Measurements from ENCODE around the gene SEMA3F.

Gene SEMA3F

DNA sequence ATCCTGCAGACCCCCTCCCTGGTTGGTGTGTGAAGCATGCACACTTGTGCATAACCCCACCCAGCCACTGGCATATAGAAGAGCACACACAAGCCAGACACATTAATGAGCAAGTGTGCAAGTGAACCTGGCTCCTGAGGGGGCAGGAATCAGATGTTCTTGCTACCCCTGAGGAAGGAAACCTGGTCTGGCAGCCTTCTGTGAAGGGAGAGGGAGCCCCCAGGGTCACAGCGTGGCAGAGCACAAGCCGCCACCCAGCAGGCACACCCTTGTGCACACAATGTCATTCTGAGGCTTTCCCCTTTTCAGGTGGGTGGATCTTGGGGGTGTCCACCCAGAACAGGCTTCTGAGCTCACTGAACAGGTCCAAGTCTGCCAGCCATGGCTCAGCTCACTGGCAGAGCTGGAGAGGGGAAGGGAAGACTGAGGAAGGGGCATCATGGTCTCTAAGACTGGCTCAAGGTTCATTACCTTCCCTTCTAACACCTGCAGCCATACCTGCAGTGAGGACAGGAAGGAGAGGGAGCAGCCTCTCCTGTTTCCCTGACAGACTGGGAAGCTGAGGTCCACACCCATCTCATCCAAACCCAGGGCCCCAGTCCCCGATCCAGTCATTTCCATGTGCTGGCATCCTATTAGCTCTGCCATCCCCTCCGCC, 31.6 kb upstream of the SEMA3F start:
- no peak overlapping the region for H3K4me3 ChIP-seq (ENCODE audit: low read depth in 1 of 2, low read length in 2 of 2)
- peaks cover 21% of the 10 kb centered on the region for H3K36me3 ChIP-seq (ENCODE audit: insufficient read depth, low read length)
- H3K4me1 ChIP-seq (ENCODE audit: insufficient read depth, low read length): peaks cover 26% of the 10 kb centered on the region
- no peak overlapping the region for H3K9ac ChIP-seq (ENCODE audit: low read length)
- no peak overlapping the region for H3K27ac ChIP-seq (ENCODE audit: low read depth, low read length)
- H3K27me3 ChIP-seq (ENCODE audit: control insufficient read depth in 1 of 2, insufficient read depth in 2 of 2, low read length in 2 of 2): no peaks in the 10 kb centered on the region
- no peaks in the 10 kb centered on the region for H3K9me3 ChIP-seq (ENCODE audit: low read length)

DNA sequence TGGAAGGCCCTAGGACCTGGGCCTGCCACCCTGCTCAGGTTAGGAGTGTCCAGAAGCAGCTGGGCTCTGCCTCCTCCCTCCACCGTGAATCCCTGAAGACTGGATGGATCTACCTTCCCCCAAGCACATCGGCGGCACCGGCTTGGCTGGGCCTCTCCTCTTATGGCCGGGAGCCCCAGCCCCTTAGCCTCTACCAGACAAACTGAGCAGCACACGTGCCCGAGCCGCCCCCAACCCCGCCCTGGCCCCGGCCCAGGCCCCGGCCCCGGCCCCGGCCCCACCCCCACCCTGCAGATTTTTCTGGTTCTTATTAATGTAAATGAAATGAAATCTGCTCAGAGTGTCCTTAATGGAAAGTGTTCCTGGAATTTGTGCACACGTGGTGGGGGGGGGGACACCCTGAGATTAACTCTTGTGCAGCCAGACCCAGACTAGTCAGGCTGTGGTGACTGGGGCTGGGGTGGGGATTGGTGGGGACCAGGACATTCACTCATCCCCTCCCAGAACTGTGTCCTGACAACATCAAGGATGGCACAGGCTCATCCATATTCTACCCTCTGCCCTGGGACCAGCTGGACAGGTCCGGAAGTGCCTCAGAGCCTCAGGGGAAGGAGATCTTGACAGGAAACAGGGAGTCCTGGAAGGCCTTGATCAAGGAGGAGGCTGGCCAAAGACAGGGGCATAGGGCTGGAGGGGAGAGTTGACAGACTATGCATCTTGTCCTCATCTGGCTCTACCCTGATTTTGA, 30.9 kb upstream of the SEMA3F start:
- no peak overlapping the region for H3K27ac ChIP-seq (ENCODE audit: low read depth, low read length)
- H3K27me3 ChIP-seq (ENCODE audit: control insufficient read depth in 1 of 2, insufficient read depth in 2 of 2, low read length in 2 of 2): no peaks in the 10 kb centered on the region
- peaks cover 26% of the 10 kb centered on the region for H3K4me1 ChIP-seq (ENCODE audit: insufficient read depth, low read length)
- peaks cover 16% of the 10 kb centered on the region for H3K36me3 ChIP-seq (ENCODE audit: insufficient read depth, low read length)
- no peaks in the 10 kb centered on the region for H3K9me3 ChIP-seq (ENCODE audit: low read length)
- no peak overlapping the region for H3K9ac ChIP-seq (ENCODE audit: low read length)
- no peak overlapping the region for H3K4me3 ChIP-seq (ENCODE audit: low read depth in 1 of 2, low read length in 2 of 2)

DNA sequence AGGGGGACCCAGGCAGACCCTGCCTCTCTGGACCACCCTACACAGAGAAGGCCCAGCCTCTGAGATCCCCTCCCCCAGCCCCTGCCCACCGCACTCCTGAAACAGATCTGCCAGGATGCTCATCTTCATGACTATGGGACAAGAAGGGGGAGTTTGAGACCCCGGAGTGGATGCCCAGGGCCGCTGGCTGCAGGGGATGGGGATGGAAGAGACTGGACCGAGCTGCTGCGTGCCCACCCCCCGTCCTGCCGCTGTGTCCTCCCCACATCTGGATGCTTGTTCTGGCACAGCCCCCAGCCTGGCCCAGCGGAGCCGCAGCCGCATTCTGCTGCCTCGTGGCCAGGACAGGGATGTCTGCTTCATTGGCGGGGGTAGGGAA, 30.3 kb upstream of the SEMA3F start:
- H3K27ac ChIP-seq (ENCODE audit: low read depth, low read length): no peak overlapping the region
- no peaks in the 10 kb centered on the region for H3K9me3 ChIP-seq (ENCODE audit: low read length)
- H3K4me1 ChIP-seq (ENCODE audit: insufficient read depth, low read length): peaks cover 26% of the 10 kb centered on the region
- H3K9ac ChIP-seq (ENCODE audit: low read length): no peak overlapping the region
- H3K4me3 ChIP-seq (ENCODE audit: low read depth in 1 of 2, low read length in 2 of 2): no peak overlapping the region
- peaks cover 14% of the 10 kb centered on the region for H3K36me3 ChIP-seq (ENCODE audit: insufficient read depth, low read length)
- H3K27me3 ChIP-seq (ENCODE audit: control insufficient read depth in 1 of 2, insufficient read depth in 2 of 2, low read length in 2 of 2): no peaks in the 10 kb centered on the region

DNA sequence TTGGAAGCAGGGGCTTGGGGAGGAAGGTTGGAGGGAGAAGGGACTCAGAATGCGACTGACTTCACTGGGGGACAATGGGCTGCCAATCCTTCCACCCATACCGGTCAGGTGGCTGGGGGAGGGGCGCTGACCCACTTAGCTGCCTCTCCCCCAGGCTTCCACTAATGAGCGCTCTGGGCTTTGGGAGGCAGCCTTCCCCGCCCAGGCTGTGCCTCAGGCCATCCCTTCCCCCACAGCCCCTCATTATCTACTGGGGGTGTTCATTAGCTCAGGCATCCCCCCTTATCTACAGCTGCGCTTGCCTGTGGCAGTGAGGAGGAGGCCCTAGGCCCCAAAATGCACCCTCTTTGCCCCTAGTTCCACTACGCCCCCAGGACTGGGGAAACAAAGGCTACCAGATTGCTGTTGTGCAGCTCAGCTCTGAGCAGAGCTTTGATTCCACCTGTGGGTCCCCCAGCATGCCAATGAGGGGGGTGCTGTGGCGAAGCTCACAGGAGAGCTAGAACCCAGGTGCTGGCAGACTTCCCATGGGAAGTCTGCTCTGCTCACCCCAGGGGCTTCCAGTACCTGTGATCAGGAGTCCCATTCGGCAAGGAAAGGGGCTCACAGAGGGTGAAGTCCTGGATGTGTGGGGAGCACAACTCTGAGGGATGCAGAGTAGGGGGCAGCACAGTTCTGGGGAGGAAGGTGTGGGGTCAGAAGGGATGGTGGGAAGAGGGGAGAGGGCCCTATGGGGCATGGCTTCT, 29.4 kb upstream of the SEMA3F start:
- Histone ChIP-seq H3K36me3 (ENCODE audit: insufficient read depth, low read length) (peaks cover 5% of the 10 kb centered on the region), H3K4me3 (ENCODE audit: low read depth in 1 of 2, low read length in 2 of 2) (no peak overlapping the region), H3K9me3 (ENCODE audit: low read length) (no peaks in the 10 kb centered on the region), H3K27ac (ENCODE audit: low read depth, low read length) (no peak overlapping the region), H3K9ac (ENCODE audit: low read length) (no peak overlapping the region), H3K4me1 (ENCODE audit: insufficient read depth, low read length) (peaks cover 26% of the 10 kb centered on the region), H3K27me3 (ENCODE audit: control insufficient read depth in 1 of 2, insufficient read depth in 2 of 2, low read length in 2 of 2) (no peaks in the 10 kb centered on the region)

DNA sequence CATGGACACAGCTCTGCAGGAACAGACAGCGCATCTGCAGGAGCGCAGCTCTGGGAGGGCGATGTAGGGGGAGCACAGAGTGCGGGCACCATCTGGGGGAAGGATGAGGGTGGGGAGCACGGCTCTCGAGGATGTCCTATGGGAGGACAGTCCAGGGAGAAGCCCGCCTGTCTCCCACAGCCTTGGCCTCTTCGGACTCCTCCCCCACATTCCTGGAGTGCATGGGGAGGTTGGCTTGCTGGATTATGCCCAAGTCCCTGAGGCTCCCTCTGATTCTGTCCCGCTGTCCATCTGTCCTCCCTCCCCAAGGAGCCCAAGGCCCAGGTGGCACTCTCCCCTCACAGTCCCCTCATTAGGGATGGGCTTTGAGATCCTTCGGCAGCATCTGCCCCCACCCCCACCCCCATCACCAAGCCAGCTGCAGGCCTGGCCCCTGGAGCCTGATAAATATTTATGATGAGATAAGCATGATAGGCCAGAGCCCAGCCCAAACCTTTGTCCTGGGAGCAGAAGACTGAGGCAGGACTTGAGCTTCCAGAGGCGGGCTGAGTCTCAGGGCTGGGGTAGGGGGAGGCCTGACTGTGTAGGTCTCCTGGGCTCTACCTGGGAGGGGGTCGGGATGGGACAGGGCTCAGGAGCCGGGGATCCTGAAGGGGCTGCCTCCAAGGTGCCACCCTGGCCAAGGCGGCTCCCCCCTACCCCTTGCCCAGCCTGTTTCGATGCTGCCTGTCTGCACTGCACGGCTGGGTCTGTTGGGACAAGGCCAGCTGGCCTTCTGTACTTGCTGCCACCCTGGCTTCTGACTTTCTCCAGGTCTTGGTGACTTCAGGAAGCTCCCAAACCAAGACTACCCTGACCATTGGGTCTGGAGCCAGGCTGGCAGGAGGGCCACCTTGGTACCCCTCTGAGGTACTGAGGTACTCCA, 28.6 kb upstream of the SEMA3F start:
- no peaks in the 10 kb centered on the region for H3K36me3 ChIP-seq (ENCODE audit: insufficient read depth, low read length)
- H3K4me1 ChIP-seq (ENCODE audit: insufficient read depth, low read length): peaks cover 26% of the 10 kb centered on the region
- H3K9me3 ChIP-seq (ENCODE audit: low read length): no peaks in the 10 kb centered on the region
- no peak overlapping the region for H3K27ac ChIP-seq (ENCODE audit: low read depth, low read length)
- H3K27me3 ChIP-seq (ENCODE audit: control insufficient read depth in 1 of 2, insufficient read depth in 2 of 2, low read length in 2 of 2): no peaks in the 10 kb centered on the region
- H3K9ac ChIP-seq (ENCODE audit: low read length): no peak overlapping the region
- no peak overlapping the region for H3K4me3 ChIP-seq (ENCODE audit: low read depth in 1 of 2, low read length in 2 of 2)

DNA sequence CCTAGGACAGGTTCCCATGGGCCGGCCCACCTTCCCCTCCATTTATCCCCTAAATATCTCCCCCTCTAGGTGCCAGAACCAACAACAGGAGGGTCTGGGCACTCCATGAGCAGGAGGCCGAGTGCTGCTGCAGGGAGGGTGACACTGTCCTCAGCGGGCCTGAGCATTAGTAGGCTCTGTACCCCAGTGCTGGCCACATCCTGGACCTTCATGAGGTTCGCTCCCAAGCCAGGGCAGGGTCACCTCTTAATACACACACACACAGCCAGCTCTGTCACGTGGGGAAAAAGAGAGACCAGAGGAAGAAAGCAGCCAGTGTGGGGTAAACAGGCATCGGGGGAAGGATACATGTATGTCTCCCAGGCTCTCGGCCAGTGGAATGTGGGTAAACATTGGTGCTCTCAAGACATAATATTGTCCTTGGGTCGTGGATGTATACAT, 27.9 kb upstream of the SEMA3F start:
- peaks cover 26% of the 10 kb centered on the region for H3K4me1 ChIP-seq (ENCODE audit: insufficient read depth, low read length)
- no peaks in the 10 kb centered on the region for H3K36me3 ChIP-seq (ENCODE audit: insufficient read depth, low read length)
- no peak overlapping the region for H3K9ac ChIP-seq (ENCODE audit: low read length)
- H3K27me3 ChIP-seq (ENCODE audit: control insufficient read depth in 1 of 2, insufficient read depth in 2 of 2, low read length in 2 of 2): no peaks in the 10 kb centered on the region
- no peak overlapping the region for H3K4me3 ChIP-seq (ENCODE audit: low read depth in 1 of 2, low read length in 2 of 2)
- no peak overlapping the region for H3K27ac ChIP-seq (ENCODE audit: low read depth, low read length)
- no peaks in the 10 kb centered on the region for H3K9me3 ChIP-seq (ENCODE audit: low read length)

DNA sequence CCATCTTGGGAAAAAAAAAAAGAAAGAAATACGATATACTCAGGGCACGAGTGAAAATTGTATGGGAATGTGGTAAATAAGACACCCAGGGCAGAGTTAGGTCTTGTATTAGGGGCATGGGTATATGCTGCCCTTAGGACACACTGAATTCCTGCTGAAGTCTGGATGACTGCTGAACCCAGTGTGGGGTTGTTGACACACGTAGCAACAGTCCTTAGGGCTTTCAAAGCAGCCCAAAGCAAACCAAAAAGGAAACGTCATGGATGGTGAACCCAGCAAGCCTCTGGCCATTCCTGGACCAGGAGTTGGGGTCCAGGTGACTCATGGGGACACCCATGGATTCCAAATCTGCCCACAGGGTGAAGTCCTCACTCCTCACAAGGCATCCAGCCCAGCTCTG, 27.1 kb upstream of the SEMA3F start:
- H3K4me3 ChIP-seq (ENCODE audit: low read depth in 1 of 2, low read length in 2 of 2): no peak overlapping the region
- no peaks in the 10 kb centered on the region for H3K36me3 ChIP-seq (ENCODE audit: insufficient read depth, low read length)
- H3K27ac ChIP-seq (ENCODE audit: low read depth, low read length): no peak overlapping the region
- no peaks in the 10 kb centered on the region for H3K9me3 ChIP-seq (ENCODE audit: low read length)
- H3K9ac ChIP-seq (ENCODE audit: low read length): no peak overlapping the region
- no peaks in the 10 kb centered on the region for H3K27me3 ChIP-seq (ENCODE audit: control insufficient read depth in 1 of 2, insufficient read depth in 2 of 2, low read length in 2 of 2)
- peaks cover 26% of the 10 kb centered on the region for H3K4me1 ChIP-seq (ENCODE audit: insufficient read depth, low read length)

DNA sequence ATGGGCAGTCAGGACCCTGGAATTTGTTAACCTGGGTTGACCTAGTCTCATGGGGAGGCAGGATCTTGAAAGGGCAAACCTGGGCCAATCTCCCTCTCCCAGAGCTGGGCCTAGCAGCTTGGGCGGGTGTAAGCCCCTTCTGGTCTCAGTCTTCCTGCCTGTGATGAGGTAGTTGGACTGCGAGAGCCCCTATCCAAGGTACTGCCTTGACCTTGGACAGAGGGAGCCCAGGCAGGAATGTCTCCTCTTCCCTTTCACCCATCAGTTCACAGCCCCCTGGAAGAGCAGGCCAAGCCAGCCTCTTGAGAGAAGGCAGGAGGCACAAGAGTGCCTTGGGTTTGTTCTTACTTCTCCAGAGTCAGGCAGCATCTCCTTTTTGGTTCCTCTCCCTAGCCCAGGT, 24.7 kb upstream of the SEMA3F start:
- Histone ChIP-seq H3K4me1 (ENCODE audit: insufficient read depth, low read length) (peaks cover 20% of the 10 kb centered on the region), H3K27me3 (ENCODE audit: control insufficient read depth in 1 of 2, insufficient read depth in 2 of 2, low read length in 2 of 2) (no peaks in the 10 kb centered on the region), H3K9ac (ENCODE audit: low read length) (no peak overlapping the region), H3K9me3 (ENCODE audit: low read length) (no peaks in the 10 kb centered on the region), H3K27ac (ENCODE audit: low read depth, low read length) (no peak overlapping the region), H3K4me3 (ENCODE audit: low read depth in 1 of 2, low read length in 2 of 2) (no peak overlapping the region), H3K36me3 (ENCODE audit: insufficient read depth, low read length) (no peaks in the 10 kb centered on the region)

DNA sequence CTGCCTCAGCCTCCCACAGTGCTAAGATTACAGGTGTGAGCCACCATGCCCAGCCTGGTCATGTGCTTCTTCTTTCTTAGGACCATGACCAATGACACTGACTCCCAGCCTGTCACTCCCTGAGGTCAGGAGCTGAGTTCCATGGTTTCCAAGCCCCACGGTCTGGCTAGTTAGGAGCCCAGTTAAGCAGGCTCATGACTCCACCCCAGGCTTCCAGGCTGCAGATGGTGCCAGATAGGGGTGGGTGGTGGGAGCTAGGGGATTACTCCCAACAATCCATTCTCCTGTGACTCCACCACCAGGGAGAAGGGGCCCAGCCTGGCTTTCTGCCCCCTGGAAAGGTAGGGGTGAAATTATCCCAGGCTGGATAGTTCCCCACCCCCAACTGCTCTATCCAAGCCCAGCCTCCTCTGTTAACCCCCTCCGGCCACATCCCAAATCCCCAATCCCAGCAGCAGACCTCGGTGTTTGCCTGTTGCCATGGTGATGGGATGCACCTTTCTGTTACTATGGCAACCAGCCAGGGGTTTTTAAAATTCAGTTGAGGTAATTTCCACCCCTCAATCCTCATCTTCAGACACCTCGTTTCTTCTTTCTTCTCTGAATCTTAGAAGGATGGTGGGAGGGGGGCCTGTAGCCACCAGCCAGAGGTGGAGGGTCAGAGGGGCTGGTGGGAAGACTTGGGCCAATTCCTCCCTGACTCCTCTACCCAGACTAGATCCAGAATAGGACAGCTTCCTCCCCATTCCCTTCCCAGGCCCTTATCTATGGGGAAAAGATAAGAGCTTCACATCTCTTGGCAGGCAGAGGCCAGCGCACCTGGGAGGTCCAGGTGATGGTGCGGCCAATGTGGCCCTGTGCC, 22.5 kb upstream of the SEMA3F start:
- Histone ChIP-seq H3K9me3 (ENCODE audit: low read length) (no peaks in the 10 kb centered on the region), H3K27ac (ENCODE audit: low read depth, low read length) (no peak overlapping the region), H3K36me3 (ENCODE audit: insufficient read depth, low read length) (no peaks in the 10 kb centered on the region), H3K4me1 (ENCODE audit: insufficient read depth, low read length) (no peaks in the 10 kb centered on the region), H3K9ac (ENCODE audit: low read length) (no peak overlapping the region), H3K27me3 (ENCODE audit: control insufficient read depth in 1 of 2, insufficient read depth in 2 of 2, low read length in 2 of 2) (no peaks in the 10 kb centered on the region), H3K4me3 (ENCODE audit: low read depth in 1 of 2, low read length in 2 of 2) (no peak overlapping the region)

DNA sequence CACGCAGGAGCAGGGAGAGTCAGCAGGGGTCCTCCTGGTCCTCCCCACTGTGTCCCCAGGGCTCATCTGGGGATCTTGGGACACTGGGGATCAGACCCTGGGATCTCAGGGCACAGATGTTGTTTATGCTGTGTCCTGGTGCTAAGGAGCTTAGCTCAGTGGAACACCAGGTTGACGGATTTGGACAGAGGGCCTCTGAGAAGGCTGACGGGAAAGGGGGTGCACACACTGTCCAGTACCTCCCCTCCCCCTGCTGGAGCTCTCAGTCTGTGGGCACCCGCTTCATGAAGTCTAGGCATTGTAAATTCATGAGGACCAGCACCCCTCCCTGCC, 21.9 kb upstream of the SEMA3F start:
- H3K27me3 ChIP-seq (ENCODE audit: control insufficient read depth in 1 of 2, insufficient read depth in 2 of 2, low read length in 2 of 2): no peaks in the 10 kb centered on the region
- no peak overlapping the region for H3K27ac ChIP-seq (ENCODE audit: low read depth, low read length)
- no peak overlapping the region for H3K4me3 ChIP-seq (ENCODE audit: low read depth in 1 of 2, low read length in 2 of 2)
- no peaks in the 10 kb centered on the region for H3K9me3 ChIP-seq (ENCODE audit: low read length)
- no peak overlapping the region for H3K9ac ChIP-seq (ENCODE audit: low read length)
- no peaks in the 10 kb centered on the region for H3K36me3 ChIP-seq (ENCODE audit: insufficient read depth, low read length)
- no peaks in the 10 kb centered on the region for H3K4me1 ChIP-seq (ENCODE audit: insufficient read depth, low read length)
